Neural crest cell (in vitro differentiated cells): ENCODE results near the gene SPOCK1. TPM values are rescaled to one million over a fixed set of nuclear protein-coding genes. Genes with fewer than 3 reads are reported as not detected.
A peak's percentile ranks its signal among the peaks of the same experiment; 100 is the strongest.
"Not testable (repeated sequence)": the region's sequence is repeated elsewhere in the genome, so short reads cannot be mapped to it uniquely, and the experiment has no call there.

ENCODE experiments used
- DNase-seq: peaks from one replicate; pipeline ENCODE4 v3.0.0; 2021; ENCODE audit warnings: low read depth, mixed read lengths, low spot score
- H3K27ac Mint-ChIP-seq: one replicate; pipeline ENCODE4 v1.8.0; 2021; ENCODE audit warnings: mild to moderate bottlenecking, mixed read lengths; ENCODE audit not compliant: unreplicated experiment
- H3K27me3 Mint-ChIP-seq: 2 replicates; pipeline ENCODE4 v1.8.0; 2021; ENCODE audit warnings: low read depth, mild to moderate bottlenecking, mixed read lengths
- H3K36me3 Mint-ChIP-seq: 2 replicates; pipeline ENCODE4 v1.8.0; 2021; ENCODE audit warnings: low read depth, mild to moderate bottlenecking, mixed read lengths
- H3K4me1 Mint-ChIP-seq: 2 replicates; pipeline ENCODE4 v1.8.0; 2021; ENCODE audit warnings: mixed read lengths
- H3K4me3 Mint-ChIP-seq: one replicate; pipeline ENCODE4 v1.8.0; 2021; ENCODE audit warnings: mild to moderate bottlenecking, mixed read lengths
- H3K9me3 Mint-ChIP-seq: 2 replicates; pipeline ENCODE4 v1.8.0; 2021; ENCODE audit warnings: mixed read lengths
- CTCF ChIP-seq: fragments of 200-600 bp; sonication (generic); conservative IDR thresholded peaks from 2 replicates; pipeline ENCODE4 v1.5.0; 2021; ENCODE audit warnings: antibody characterized with exemption, mild to moderate bottlenecking
- long read RNA-seq: library from polyadenylated mRNA; unstranded; transcript quantifications from one replicate; pipeline ENCODE4 v2.0.0, GENCODE V29; 2020
- total RNA-seq: library from RNA; stranded (reverse); gene quantifications from 2 replicates; pipeline ENCODE4 v1.2.1, GENCODE V29; 2021

Gene SPOCK1
- total RNA-seq, result 75.6 and 89.7 TPM in 2 replicates
- long read RNA-seq, full-length matches to known transcripts, result 1 of 6 reads
- long read RNA-seq, partial matches to known transcripts, result 1 of 6 reads
- long read RNA-seq, other reads (novel, unspliced or antisense), result 4 of 6 reads

DNA sequence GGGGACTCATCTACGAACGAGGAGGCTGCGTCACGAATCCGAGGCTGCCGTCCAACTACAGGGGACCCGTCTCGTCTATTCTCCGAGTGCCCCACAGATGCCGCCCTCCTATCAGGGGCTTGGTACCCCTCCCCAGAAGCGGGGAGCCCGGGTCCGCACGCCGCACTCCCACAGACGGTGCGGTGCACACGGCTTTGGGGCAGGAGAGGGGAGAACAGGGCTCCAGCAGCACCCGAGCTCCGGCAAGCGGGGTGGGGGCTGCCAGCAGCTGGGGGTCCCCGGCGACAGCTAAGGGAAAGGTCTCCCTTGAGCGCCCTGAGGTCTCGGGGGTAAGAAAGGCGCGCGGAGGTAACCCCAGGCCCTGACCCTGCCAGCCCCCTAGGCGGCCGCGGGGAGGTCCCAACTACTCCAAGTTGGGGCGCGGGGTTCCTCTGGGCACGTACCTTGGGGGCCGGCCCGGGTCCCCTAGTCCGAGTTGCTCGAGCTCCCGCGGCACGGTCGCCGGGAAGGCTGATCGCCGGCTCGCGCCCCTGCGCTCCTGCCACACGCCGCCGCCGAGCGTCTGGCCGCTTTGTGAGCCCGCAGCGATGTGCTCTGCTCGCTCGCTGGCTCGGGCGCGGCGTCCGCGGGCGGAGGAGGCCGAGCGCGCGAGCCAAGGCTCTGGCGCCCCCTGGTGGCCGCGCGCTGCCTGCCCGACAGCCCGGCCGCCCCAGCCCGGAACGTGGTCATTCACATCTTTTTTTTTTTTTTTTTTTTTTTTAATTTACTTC lies at the start of gene SPOCK1:
Gene SPOCK1, minus strand, starts transcription at position 591 of the 770 bp plus-strand sequence.
- peak; percentile 78 for TF ChIP-seq CTCF
- no peaks in the 10 kb centered on the region for H3K9me3 Mint-ChIP-seq
- peak within 1 kb of the TSS; percentile 80 for H3K4me3 Mint-ChIP-seq
- H3K4me1 Mint-ChIP-seq, result peaks cover 6% of the 10 kb centered on the region
- H3K27ac Mint-ChIP-seq, result no peak within 1 kb of the TSS
- peak; percentile 69 for DNase-seq
- H3K36me3 Mint-ChIP-seq, result no peaks in the 10 kb centered on the region
- H3K27me3 Mint-ChIP-seq, result peaks cover 30% of the 10 kb centered on the region

GRCh38 chr5:137545956-137546355 lies 46.8 kb upstream of the SPOCK1 start:
- Mint-ChIP-seq H3K27ac (no peak overlapping the region), H3K4me3 (no peak overlapping the region), H3K27me3 (peaks cover 25% of the 10 kb centered on the region), H3K4me1 (no peaks in the 10 kb centered on the region), H3K9me3 (peaks cover 7% of the 10 kb centered on the region), H3K36me3 (no peaks in the 10 kb centered on the region)
- no peak for TF ChIP-seq CTCF
- no peak for DNase-seq

DNA sequence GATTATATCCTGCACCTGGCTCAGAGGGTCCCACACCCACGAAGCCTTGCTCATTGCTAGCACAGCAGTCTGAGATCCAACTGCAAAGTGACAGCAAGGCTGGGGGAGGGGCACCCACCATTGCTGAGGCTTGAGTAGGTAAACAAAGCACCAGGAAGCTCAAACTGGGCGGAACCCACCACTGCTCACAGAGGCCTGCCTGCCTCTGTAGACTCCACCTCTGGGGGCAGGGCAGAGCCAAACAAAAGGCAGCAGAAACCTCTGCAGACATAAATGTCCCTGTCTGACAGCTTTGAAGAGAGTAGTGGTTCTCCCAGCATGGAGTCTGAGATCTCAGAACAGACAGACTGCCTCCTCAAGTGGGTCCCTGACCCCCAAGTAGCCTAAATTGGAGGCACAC lies 36.3 kb upstream of the SPOCK1 start:
- not testable (repeated sequence) for H3K27ac Mint-ChIP-seq, DNase-seq, H3K4me3 Mint-ChIP-seq, H3K36me3 Mint-ChIP-seq, H3K4me1 Mint-ChIP-seq
- peaks cover 12% of the 10 kb centered on the region for H3K9me3 Mint-ChIP-seq
- H3K27me3 Mint-ChIP-seq, result peaks cover 21% of the 10 kb centered on the region

DNA sequence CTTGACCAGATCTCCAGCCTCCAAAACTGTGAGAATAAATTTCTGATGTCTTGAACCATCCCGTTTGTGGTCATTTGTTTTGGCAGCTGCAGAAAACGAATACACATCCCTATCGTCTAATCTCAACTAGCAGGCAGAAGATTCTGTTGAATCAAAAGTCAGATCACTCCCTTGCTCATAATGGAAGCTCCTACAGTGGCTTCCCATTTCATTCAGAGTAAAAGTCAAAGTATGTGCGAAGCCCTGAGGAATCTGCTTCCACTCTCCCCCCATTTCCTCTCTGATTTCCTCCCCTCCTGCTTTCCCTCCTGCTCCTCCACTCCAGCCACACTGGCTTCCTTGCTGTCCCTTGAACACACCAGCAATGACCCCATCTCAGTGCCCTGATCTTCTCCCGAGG lies 34.8 kb upstream of the SPOCK1 start:
- DNase-seq, result no peak
- Mint-ChIP-seq H3K27ac (no peak overlapping the region), H3K4me1 (no peaks in the 10 kb centered on the region), H3K36me3 (no peaks in the 10 kb centered on the region), H3K27me3 (peaks cover 19% of the 10 kb centered on the region), H3K9me3 (peaks cover 12% of the 10 kb centered on the region), H3K4me3 (no peak overlapping the region)
- no peak for TF ChIP-seq CTCF

DNA sequence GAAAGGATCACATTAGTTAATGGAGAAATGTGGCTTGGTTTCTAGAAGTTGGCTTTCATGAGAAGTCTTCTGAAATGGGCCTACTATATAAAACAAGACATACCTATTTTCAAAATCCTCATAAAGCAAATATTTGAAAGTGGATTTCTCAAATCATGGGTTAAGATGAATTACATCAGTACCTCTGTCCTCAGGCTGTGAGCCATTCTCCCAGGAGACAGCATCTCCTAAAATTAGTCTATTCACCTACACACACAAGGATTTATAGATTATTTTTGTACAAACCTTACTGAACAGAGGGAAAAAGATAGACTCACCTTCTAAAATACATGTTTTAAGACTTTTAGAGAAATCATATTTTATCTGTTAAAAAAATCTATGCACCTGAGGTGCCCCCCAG lies 32.1 kb upstream of the SPOCK1 start:
- Mint-ChIP-seq H3K36me3 (no peaks in the 10 kb centered on the region), H3K27ac (no peak overlapping the region), H3K9me3 (peaks cover 12% of the 10 kb centered on the region), H3K27me3 (peaks cover 25% of the 10 kb centered on the region), H3K4me1 (no peaks in the 10 kb centered on the region), H3K4me3 (no peak overlapping the region)
- TF ChIP-seq CTCF, result no peak
- no peak for DNase-seq

GRCh38 chr5:137521246-137521645 lies 22.1 kb upstream of the SPOCK1 start:
- no peak for DNase-seq
- no peaks in the 10 kb centered on the region for H3K9me3 Mint-ChIP-seq
- TF ChIP-seq CTCF, result no peak
- H3K4me1 Mint-ChIP-seq, result no peaks in the 10 kb centered on the region
- H3K36me3 Mint-ChIP-seq, result no peaks in the 10 kb centered on the region
- peaks cover 17% of the 10 kb centered on the region for H3K27me3 Mint-ChIP-seq
- no peak overlapping the region for H3K4me3 Mint-ChIP-seq
- H3K27ac Mint-ChIP-seq, result no peak overlapping the region
